Lung (tissue), 12 donors: ENCODE results near the gene RAPGEF1. TPM values are rescaled to one million over a fixed set of nuclear protein-coding genes. Genes with fewer than 3 reads are reported as not detected.

Experiments used
- ATAC-seq: fragments of 200-7000 bp; cut with Tn5 transposase; one replicate; pipeline ENCODE4 v1.9.1; 2020; ENCODE audit warnings: moderate number of reproducible peaks; ENCODE audit not compliant: insufficient read depth, low FRiP score
- DNase-seq, 3 donors: peaks; one replicate each; pipeline ENCODE4 v3.0.0-alpha.2; 2013 to 2017
- H3K27ac ChIP-seq, 2 donors: one replicate each; pipeline ENCODE4 v1.5.1; 2013; ENCODE audit warnings: mild to moderate bottlenecking in 2 of 2, moderate library complexity in 2 of 2, control low read depth in 1 of 2, inconsistent platforms in 1 of 2, low read depth in 1 of 2, low read length in 1 of 2
- H3K27me3 ChIP-seq, 3 donors: one replicate each; pipeline ENCODE4 v1.5.1; 2013; ENCODE audit warnings: low read length in 2 of 3; ENCODE audit not compliant: control insufficient read depth in 3 of 3, insufficient read depth in 3 of 3
- H3K36me3 ChIP-seq, 4 donors: one replicate each; pipeline ENCODE4 v1.5.1; 2013; ENCODE audit warnings: low read length in 4 of 4, mild to moderate bottlenecking in 1 of 4, moderate library complexity in 1 of 4; ENCODE audit not compliant: control insufficient read depth in 4 of 4, insufficient read depth in 4 of 4
- H3K4me1 ChIP-seq, 5 donors: one replicate each; pipeline ENCODE4 v1.5.1; 2013; ENCODE audit warnings: low read length in 5 of 5, mild to moderate bottlenecking in 2 of 5, moderate library complexity in 1 of 5; ENCODE audit not compliant: control insufficient read depth in 5 of 5, insufficient read depth in 5 of 5
- H3K4me3 ChIP-seq: one replicate; pipeline ENCODE4 v1.5.1; 2013; ENCODE audit warnings: mild to moderate bottlenecking, control low read depth, moderate library complexity
- H3K9ac ChIP-seq, 2 donors: one replicate each; pipeline ENCODE4 v1.5.1; 2013; ENCODE audit warnings: low read length in 2 of 2, control low read depth in 1 of 2; ENCODE audit not compliant: insufficient read depth in 1 of 2
- H3K9me3 ChIP-seq, 4 donors: one replicate each; pipeline ENCODE4 v1.5.1; 2013; ENCODE audit warnings: low read length in 3 of 4, mild to moderate bottlenecking in 1 of 4, moderate library complexity in 1 of 4; ENCODE audit not compliant: control insufficient read depth in 4 of 4, insufficient read depth in 3 of 4
- WGBS, 2 donors: extraction: QIAGEN DNeasy Blood & Tissue Kit; methylation state at CpG; one replicate each; pipeline ENCODE4 v1.1.7; 2013; 5-methylcytosine and 5-hydroxymethylcytosine counted together
- polyA plus RNA-seq, 2 donors: library from polyadenylated mRNA; stranded (reverse); fragments of 200-250 nt; gene quantifications; one replicate each; pipeline ENCODE4 v1.2.1, GENCODE V29; 2013
- total RNA-seq, 2 donors: library from RNA; depleted of rRNA in 1 of 2; stranded (reverse); fragments of >200 nt in 1 of 2; gene quantifications; one replicate each; pipeline ENCODE4 v1.2.1, GENCODE V29; 2014 to 2021
- TF ChIP-seq, protein P1 (sequence below): IDR thresholded peaks from 2 replicates; pipeline ENCODE4 v1.5.1; 2012; ENCODE audit warnings: mild to moderate bottlenecking; ENCODE audit errors: control extremely low read depth, extremely low read depth
- donor health status: control.
- donor health status: control.
- donor health status: Bipolar disorder and iron deficiency.
- donor health status: healthy.
- donor health status: DM: yes; HTN: yes; CAD: no.

The RAPGEF1 gene
- total and polyA plus RNA-seq, 4 donors: 38.9 to 134 (median 55.1) TPM

- Histone ChIP-seq H3K9me3 (peaks cover 0 to 2% (median 0%) of the 10 kb centered on the region in 4 donors), H3K4me3 (no peak overlapping the region), H3K9ac (no peak overlapping the region), H3K4me1 (peaks cover 0 to 10% (median 5%) of the 10 kb centered on the region in 5 donors), H3K36me3 (peaks cover 0 to 58% (median 11%) of the 10 kb centered on the region in 4 donors), H3K27me3 (no peaks in the 10 kb centered on the region), H3K27ac (no peak overlapping the region)
- WGBS, 2 donors: 91 to 96% methylated on average over 28 of the region's 28 CpGs
- ATAC-seq: no peak
- TF ChIP-seq, protein P1, sequence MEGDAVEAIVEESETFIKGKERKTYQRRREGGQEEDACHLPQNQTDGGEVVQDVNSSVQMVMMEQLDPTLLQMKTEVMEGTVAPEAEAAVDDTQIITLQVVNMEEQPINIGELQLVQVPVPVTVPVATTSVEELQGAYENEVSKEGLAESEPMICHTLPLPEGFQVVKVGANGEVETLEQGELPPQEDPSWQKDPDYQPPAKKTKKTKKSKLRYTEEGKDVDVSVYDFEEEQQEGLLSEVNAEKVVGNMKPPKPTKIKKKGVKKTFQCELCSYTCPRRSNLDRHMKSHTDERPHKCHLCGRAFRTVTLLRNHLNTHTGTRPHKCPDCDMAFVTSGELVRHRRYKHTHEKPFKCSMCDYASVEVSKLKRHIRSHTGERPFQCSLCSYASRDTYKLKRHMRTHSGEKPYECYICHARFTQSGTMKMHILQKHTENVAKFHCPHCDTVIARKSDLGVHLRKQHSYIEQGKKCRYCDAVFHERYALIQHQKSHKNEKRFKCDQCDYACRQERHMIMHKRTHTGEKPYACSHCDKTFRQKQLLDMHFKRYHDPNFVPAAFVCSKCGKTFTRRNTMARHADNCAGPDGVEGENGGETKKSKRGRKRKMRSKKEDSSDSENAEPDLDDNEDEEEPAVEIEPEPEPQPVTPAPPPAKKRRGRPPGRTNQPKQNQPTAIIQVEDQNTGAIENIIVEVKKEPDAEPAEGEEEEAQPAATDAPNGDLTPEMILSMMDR: no peak
- DNase-seq: no peak
Measured at GRCh38 chr9:131625790-131626670, 113.8 kb downstream of the RAPGEF1 start.

GRCh38 chr9:131625508-131625787 is 114.4 kb downstream of the RAPGEF1 start:
- ATAC-seq (no peak), DNase-seq (no peak)
- Histone ChIP-seq H3K36me3 (peaks cover 3 to 64% (median 11%) of the 10 kb centered on the region in 4 donors), H3K9me3 (peaks cover 0 to 2% (median 0%) of the 10 kb centered on the region in 4 donors), H3K9ac (no peak overlapping the region), H3K27ac (peak overlapping the region; percentile 21 to 49), H3K27me3 (no peaks in the 10 kb centered on the region), H3K4me3 (no peak overlapping the region), H3K4me1 (peaks cover 0 to 10% (median 3%) of the 10 kb centered on the region in 5 donors)
- TF ChIP-seq, protein P1: no peak
- WGBS, 2 donors: 78 to 89% methylated on average over 6 of the region's 6 CpGs

DNA sequence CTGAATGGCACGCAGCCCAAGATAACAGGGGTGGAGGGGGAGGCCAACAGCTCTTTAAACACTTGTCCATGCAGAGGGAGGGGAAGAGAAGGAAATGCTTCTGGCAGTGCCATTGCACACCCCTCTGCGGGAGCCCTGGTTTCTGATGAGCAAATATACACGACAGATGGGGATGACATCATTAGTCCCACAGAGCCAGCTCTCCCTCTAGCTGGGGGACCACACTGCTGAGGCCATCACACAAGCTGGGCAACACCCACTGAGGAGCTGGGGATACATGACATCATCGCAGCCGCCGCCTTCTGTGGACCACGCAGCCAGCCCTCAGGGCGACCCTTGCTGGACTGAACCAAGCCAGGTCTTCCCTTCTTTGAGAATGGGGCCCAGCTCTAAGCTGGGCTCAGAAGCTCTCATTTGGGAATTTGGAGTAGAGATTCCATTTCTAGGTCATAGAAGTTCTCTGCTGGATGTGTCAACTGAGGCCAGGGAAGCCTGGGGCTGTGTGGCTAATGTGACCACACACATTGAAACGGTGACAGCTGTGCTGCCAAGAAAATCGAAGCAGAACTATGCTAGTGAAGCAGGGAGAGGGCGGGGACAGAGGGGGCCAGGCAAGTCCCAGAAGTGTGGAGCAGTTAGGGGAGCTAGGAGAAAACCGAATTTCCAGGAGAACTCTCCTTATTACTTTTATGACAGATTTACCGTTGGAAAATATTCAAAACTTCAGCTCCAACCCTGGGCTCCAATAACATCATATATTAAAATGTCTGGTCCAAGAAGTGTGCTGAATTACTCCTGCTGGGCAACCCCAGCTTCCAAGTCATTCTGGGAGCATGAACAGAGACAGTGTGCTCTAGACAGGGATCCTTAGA is 115.0 kb downstream of the RAPGEF1 start:
- peak in 2 of 3 donors; percentile 33 to 34 for DNase-seq
- Histone ChIP-seq H3K27me3 (no peaks in the 10 kb centered on the region), H3K4me1 (peaks cover 0 to 10% (median 3%) of the 10 kb centered on the region in 5 donors), H3K4me3 (no peak overlapping the region), H3K27ac (peak overlapping the region; percentile 49 to 52), H3K9me3 (peaks cover 0 to 2% (median 0%) of the 10 kb centered on the region in 4 donors), H3K9ac (no peak overlapping the region), H3K36me3 (peaks cover 4 to 62% (median 11%) of the 10 kb centered on the region in 4 donors)
- TF ChIP-seq, protein P1: no peak
- no peak for ATAC-seq
- WGBS, 2 donors: 71 to 72% methylated on average over 13 of the region's 13 CpGs
